ENCODE data around the gene TBC1D22A. TPM values are rescaled to one million over a fixed set of nuclear protein-coding genes. Genes with fewer than 3 reads are reported as not detected.

The TBC1D22A gene
- total RNA-seq, 1 donor from 2014 or later: 34.1 TPM

DNA sequence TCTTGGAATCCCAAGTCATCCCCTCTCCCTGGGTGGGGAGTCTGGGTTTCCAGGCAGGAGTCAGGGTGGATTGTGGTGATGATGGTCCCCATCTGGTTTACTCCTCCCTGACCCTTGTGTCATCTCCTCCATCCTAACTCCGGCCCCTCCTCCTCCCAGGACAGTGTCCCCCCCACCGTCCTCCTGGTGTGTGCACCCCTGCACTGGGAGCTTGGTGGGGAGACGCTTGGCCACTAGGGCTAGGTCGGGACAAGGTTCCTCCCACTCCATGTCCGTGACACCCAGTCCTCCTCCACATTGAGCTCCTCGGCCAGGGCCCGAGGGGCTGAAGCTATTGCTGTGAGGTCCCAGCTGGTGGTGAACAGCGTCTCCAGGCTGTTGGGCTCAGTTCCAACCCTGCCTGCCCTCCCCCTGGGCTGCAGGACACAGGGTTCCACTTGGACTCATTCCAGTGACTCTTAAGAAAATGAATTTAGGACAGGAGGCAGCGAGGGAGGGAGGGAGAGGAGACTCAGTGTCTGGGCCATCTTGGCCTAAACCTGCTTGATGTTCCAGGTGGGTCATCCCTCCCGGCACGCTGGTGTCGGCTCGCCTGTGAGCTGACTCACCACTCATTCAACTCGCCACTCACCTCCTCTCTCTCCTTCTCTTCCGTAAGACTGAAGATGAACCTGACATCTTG, 433.2 kb downstream of the TBC1D22A start:
- TF ChIP-seq, protein P1, sequence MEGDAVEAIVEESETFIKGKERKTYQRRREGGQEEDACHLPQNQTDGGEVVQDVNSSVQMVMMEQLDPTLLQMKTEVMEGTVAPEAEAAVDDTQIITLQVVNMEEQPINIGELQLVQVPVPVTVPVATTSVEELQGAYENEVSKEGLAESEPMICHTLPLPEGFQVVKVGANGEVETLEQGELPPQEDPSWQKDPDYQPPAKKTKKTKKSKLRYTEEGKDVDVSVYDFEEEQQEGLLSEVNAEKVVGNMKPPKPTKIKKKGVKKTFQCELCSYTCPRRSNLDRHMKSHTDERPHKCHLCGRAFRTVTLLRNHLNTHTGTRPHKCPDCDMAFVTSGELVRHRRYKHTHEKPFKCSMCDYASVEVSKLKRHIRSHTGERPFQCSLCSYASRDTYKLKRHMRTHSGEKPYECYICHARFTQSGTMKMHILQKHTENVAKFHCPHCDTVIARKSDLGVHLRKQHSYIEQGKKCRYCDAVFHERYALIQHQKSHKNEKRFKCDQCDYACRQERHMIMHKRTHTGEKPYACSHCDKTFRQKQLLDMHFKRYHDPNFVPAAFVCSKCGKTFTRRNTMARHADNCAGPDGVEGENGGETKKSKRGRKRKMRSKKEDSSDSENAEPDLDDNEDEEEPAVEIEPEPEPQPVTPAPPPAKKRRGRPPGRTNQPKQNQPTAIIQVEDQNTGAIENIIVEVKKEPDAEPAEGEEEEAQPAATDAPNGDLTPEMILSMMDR (IDR thresholded peaks at IDR 0.05): no peak

GRCh38 chr22:47196166-47196849, 433.9 kb downstream of the TBC1D22A start:
- Histone ChIP-seq H3K36me3 (no peaks in the 10 kb centered on the region), H3K27ac (no peak overlapping the region), H3K4me1 (no peaks in the 10 kb centered on the region), H3K9me3 (no peaks in the 10 kb centered on the region), H3K27me3 (ENCODE audit: low read depth) (no peaks in the 10 kb centered on the region), H3K4me3 (no peak overlapping the region)
- ATAC-seq (no peak), DNase-seq (no peak)
- intact Hi-C loops (cut with DNase I): no loop called here
- TF ChIP-seq, protein P1 (IDR thresholded peaks at IDR 0.05): no peak

More for the DNA sequence above, 433.2 kb downstream of the TBC1D22A start:
- intact Hi-C loops (cut with DNase I): no loop called here
- no peak overlapping the region for H3K4me3 ChIP-seq
- H3K27me3 ChIP-seq (ENCODE audit: low read depth): no peaks in the 10 kb centered on the region
- ATAC-seq (peak in 1 of 2 donors; percentile 20), DNase-seq (peak; percentile 43)
- H3K4me1 ChIP-seq: no peaks in the 10 kb centered on the region
- no peaks in the 10 kb centered on the region for H3K9me3 ChIP-seq
- no peak overlapping the region for H3K27ac ChIP-seq
- no peaks in the 10 kb centered on the region for H3K36me3 ChIP-seq

GRCh38 chr22:47196881-47197772, 434.7 kb downstream of the TBC1D22A start:
- no peak for ATAC-seq
- Histone ChIP-seq H3K4me1 (no peaks in the 10 kb centered on the region), H3K27me3 (ENCODE audit: low read depth) (no peaks in the 10 kb centered on the region), H3K4me3 (no peak overlapping the region), H3K36me3 (no peaks in the 10 kb centered on the region), H3K9me3 (no peaks in the 10 kb centered on the region), H3K27ac (no peak overlapping the region)
- TF ChIP-seq, protein P1 (IDR thresholded peaks at IDR 0.05): no peak
- DNase-seq: no peak
- intact Hi-C loops (cut with DNase I): no loop called here

DNA sequence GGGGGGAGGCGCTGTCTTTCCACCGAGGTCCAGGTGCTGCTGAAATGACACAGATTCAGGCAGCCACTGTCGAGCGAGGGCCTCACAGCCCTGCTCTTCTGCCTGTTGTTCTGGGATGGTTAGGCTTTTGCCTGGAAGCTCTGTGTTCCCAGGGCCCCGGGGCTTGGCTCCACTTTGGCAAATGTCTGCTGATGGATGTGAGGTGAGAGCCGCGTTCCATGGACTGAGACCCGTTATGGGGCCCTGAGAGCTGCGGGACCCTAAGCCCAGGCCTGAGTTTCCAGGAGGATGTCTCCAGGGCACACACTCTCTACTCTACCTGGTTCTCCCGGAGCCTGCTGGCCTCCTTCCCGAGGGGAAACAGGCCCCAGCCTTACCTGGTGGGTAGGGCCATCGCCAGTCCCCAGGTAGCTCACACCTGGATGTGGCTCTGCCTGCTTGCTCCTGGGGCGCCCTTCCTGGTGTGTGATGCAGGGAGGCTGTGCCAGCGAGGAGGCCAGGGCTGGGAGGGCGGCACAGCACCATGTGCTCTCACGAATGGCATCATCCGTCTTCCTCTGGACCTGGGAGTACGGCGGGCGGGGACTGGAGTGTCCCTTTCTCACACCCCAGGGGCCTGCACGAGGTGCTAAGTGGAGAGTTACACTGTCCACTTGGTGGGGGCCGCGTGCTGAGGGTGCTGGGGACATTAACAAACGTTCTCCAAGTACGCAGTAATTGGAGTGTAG, 435.5 kb downstream of the TBC1D22A start:
- H3K27ac ChIP-seq: no peak overlapping the region
- no peaks in the 10 kb centered on the region for H3K4me1 ChIP-seq
- ATAC-seq: no peak
- H3K9me3 ChIP-seq: no peaks in the 10 kb centered on the region
- no peak overlapping the region for H3K4me3 ChIP-seq
- DNase-seq: no peak
- TF ChIP-seq, protein P1 (IDR thresholded peaks at IDR 0.05): no peak
- no peaks in the 10 kb centered on the region for H3K27me3 ChIP-seq (ENCODE audit: low read depth)
- H3K36me3 ChIP-seq: no peaks in the 10 kb centered on the region
- intact Hi-C loops (cut with DNase I): no loop called here

GRCh38 chr22:47198801-47199251, 436.4 kb downstream of the TBC1D22A start:
- Histone ChIP-seq H3K4me3 (no peak overlapping the region), H3K9me3 (no peaks in the 10 kb centered on the region), H3K27me3 (ENCODE audit: low read depth) (no peaks in the 10 kb centered on the region), H3K4me1 (no peaks in the 10 kb centered on the region), H3K36me3 (no peaks in the 10 kb centered on the region), H3K27ac (no peak overlapping the region)
- no peak for ATAC-seq
- intact Hi-C loops (cut with DNase I): no loop called here
- TF ChIP-seq, protein P1 (IDR thresholded peaks at IDR 0.05): no peak
- DNase-seq: no peak

Measured in lower lobe of right lung (tissue), 2 donors.